Cerebellar nuclear complex (tissue), 1 donor: ENCODE results near the gene CRHR2.
"Not testable (repeated sequence)": the region's sequence is repeated elsewhere in the genome, so short reads cannot be mapped to it uniquely, and the experiment has no call there.

Experiments
- DNase-seq, 2 experiments: peaks; one replicate each; lab custom pipeline; 2025; lab: John Stamatoyannopoulos, UW

CRHR2 gene

DNA sequence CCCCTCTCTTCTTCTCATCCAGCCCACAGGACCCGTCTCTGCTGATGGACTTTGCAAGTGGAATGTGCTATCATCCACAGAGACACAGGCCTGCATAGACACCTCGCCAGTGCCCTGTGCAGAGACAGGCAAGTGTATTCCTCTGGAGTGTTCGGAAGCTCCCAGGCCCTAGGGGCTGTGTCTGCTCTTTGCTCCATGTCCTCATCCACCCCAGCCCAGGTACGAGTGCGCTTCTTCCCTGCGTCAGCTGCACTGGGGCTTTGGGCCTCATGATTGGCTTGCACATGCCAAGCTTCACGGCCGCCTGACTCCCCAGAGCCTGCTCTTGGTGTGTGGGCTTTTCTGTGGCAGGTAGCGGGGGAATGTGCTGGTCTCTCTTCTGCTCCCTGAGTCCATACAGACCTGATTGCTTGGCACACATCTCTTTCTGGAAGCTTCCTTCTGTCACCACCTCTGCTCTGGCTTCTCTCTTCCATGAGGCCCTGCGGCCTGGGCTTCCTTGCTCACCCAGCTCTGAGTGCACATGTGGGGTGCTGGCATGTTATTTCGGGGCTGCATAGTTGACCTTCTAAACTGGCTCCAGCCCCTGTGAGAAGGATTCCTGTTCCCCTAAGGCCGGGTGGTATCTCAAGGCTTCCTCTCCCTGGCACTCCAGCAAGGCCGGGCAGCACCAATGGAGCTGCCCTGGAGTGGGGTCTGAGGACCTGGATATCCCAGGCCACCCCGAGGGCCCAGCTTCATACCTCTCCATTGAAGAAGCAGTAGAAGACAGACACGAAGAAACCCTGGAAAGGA is 27.8 kb downstream of the CRHR2 start:
- no peak for DNase-seq

GRCh38 chr7:30652698-30653641 is 29.3 kb downstream of the CRHR2 start:
- DNase-seq = no peak

DNA sequence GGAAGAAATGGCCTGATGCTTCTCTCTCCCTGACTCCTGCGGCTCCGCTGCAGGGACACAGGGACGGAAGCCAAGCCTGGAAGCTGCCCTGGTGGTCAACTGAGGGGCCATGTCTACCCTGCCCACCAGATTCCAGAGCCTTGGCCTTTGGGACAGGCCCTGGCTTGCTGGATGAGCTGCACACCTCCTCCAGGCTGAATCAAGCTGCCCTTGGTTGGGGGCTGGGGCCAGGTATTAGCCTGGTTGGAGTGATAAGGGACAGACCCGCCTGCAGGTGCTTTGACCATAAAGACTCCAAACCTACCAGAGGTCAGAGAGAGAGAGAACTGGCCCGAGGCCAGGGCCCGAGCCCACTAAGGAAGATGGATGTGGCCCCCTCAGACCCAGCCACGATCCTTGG is 30.1 kb downstream of the CRHR2 start:
- DNase-seq = no peak

- no peak for DNase-seq
Measured at GRCh38 chr7:30650421-30650808, 31.8 kb downstream of the CRHR2 start.

GRCh38 chr7:30649717-30650420 is 32.4 kb downstream of the CRHR2 start:
- no peak for DNase-seq

DNA sequence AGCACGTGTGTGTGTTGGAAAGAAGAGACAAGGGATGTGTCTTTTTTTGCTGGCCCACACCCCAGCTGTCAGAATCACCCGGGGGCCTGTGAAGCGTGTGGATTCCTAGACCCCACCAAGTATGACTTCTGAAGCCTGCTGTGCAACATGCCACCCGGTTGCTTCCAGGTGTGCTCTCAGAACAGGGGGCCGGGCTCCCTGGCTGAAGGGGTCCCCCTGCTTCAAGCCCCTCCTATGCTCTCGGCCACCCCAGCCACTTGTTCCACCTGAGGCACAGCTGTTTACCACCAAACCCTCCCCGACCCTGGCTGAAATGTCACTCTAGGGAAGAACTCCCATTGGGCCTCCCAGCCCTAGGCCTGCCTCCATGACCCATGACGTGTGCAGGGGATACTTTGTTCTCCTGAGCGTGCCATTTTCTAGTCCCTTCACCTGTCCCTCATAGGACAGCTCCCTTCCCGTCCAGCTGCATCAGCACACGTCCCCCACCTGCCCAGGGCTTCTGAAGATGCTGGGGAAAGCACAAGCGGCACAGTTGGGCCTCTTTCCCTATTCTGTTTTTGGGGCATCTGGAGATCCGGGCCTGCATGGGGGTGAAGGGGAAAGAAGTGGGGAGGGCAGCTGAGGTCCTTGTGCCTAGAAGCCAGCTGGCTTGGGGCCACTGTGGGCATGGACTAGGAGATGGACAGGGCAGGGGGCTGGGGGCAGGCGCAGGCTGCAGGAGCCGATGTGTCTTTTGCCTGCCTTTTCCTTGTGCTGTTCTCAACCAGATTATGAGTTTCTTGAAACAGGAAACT is 33.3 kb downstream of the CRHR2 start:
- DNase-seq = no peak

DNA sequence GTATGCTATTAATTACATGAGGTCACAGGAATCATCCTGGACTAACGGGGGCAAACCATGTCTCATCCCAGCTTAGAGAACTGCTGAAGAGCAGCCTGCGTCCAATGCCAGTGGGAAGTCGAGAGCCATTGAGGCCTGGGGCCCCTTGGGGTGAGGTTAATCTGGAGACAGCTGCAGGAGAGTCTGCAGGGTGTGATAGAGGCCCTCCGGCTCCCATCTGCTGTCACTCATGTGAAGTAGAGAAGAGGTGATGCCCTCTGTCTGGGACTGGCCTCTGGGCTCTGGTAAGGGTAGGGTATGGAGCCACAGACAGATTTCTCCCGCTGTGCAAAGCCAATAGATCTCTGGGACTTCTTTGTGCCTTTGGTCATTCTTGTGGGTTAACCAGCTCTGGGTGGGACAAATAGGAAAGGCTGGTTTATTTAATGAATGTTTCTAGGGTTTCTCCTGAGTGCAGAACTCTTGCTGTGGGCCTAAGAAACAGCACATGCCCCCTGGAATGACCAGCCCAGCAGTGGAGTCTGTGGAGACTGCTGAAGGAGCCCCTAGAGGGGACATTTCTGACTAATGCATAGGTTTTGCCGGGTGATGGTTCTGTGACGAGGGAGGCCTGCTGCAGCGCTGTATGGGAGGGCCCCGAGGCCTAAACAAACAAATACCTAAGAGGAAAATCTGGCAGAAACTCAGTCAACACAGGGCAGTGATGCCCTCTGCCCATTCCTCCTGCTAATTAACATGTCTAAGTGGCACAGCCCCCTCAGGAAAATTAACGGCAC is 34.5 kb downstream of the CRHR2 start:
- DNase-seq = no peak

GRCh38 chr7:30646154-30646553 is 36.1 kb downstream of the CRHR2 start:
- DNase-seq = no peak

DNA sequence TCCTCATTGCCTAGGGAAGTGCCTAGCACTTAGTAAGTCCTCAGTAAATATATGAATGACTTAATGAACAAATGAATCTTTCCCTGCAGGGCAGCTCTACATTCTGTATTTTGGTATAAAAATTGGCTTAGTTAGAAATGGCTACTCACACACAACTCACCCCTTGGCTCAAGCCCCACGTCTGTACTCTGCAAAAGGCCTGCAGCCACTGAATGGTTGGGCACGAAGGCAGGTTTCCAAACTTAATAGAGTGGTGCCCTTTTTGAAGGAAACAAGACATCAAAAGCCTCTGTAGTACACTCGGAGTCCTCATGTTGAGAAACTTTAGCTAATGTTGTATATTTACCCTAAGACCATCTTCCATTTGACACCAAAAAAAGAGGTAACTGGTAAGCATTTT is 36.6 kb downstream of the CRHR2 start:
- DNase-seq = no peak

GRCh38 chr7:30644286-30644955 is 37.8 kb downstream of the CRHR2 start:
- DNase-seq = no peak

DNA sequence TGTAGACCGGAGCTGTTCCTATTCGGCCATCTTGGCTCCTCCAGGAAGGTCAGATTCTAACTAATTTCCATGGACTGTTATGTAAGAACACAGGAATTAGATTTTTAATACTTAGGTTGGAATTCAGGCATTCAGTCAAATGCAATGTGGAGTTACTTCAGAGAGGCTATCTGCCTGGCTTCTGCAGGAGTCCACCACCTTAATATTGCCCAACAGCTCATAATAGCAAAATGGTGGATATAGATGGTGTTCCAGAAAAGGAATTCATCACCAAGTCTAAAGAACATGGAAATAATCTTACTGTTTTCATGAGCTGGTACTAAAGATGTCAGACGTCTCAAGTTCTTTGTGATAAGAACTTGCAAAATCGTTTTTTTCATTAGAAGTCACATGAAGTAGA is 39.5 kb downstream of the CRHR2 start:
- DNase-seq = no peak

GRCh38 chr7:30642322-30642721 is 39.9 kb downstream of the CRHR2 start:
- DNase-seq = not testable (repeated sequence)

- DNase-seq = no peak
Measured at GRCh38 chr7:30635798-30636197, 46.5 kb downstream of the CRHR2 start.

DNA sequence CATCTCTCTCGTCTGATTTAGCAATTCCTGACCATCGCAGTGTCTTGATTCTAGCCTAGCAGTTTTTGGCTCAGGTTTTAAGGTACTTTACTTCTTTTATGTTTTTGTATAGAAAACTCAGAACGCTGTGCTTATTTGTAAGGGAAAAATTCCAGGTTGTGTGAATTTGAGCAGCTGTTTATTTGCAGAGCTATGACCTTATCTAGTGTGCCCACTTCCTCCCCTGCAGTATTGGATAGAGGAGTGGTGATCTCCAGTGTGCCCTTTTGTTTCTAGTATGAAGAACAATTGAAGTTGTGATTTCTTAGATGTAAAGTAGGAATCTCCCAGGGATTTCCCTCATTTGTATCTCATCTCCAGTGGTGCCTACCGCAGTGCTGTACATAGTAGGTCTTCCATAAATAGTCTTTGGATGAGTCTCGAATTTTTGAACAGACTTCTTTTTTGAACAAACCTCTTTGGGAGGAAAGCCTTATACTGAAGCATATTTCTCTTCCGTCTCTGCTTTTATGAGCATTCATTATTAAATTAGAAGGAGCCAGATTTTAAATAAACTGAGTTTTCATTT is 47.5 kb downstream of the CRHR2 start:
- DNase-seq = no peak

DNA sequence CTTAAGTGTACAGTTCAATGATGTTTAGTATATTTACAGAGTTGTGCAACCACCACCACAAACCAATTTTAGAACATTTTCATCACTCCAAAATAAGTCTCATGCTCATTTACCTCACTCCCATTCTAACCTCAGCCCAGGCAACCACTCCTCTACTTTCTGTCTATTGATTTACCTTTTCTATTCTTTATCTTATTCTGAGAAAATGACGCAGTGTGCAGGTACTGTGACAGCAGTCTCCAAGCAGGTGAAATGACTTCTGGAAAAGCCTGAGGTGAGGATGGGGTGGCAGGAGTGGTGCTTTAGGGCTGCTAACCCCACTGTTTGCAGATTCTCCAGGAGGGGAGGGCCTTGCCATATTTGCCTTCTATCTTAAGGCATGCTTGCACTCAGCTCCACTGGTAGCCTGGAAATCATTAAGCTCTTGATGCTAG is 48.0 kb downstream of the CRHR2 start:
- DNase-seq = no peak

- no peak for DNase-seq
Measured at GRCh38 chr7:30633223-30633622, 49.0 kb downstream of the CRHR2 start.

DNA sequence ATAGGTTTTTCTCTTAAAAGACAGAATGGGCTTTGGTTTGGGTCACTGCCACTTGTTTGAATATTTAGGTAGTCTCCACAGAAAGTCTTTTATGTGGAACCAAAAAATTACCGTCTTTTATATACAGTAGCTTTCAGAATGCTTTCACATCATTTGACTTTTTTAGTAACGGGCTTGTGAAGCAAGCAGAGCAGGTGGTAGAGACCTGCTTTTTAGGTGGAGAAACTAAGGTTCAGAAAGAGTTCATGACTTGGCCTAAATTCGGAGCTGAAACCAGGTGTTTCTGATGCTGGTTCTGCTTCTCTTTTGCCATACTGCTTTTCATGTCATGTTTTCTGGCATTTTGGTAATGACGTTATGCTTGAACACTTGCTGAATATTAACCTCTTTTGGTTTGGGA is 51.3 kb downstream of the CRHR2 start:
- DNase-seq = no peak

- no peak for DNase-seq
Measured at GRCh38 chr7:30627026-30627425, 55.2 kb downstream of the CRHR2 start.

- no peak for DNase-seq
Measured at GRCh38 chr7:30625283-30625682, 57.0 kb downstream of the CRHR2 start.

- no peak for DNase-seq
Measured at GRCh38 chr7:30618961-30619360, 63.3 kb downstream of the CRHR2 start.
